NB4 (cell line): ENCODE measurements around the gene CBX5.

ENCODE experiments used
- CTCF ChIP-seq: IDR thresholded peaks from one replicate; pipeline ENCODE4 v1.5.1; 2012; ENCODE audit warnings: low read depth, low read length
- MAX ChIP-seq: IDR thresholded peaks from 2 replicates; pipeline ENCODE4 v1.6.1; 2011; ENCODE audit warnings: low read depth, low read length
- POLR2A ChIP-seq: IDR thresholded peaks from 2 replicates; pipeline ENCODE4 v1.6.1; 2011; ENCODE audit warnings: mild to moderate bottlenecking; ENCODE audit not compliant: insufficient read length; ENCODE audit errors: extremely low read depth

- no peak for TF ChIP-seq CTCF
- TF ChIP-seq POLR2A: no peak
- no peak for TF ChIP-seq MAX
Observed at GRCh38 chr12:54259194-54260011, 20.5 kb downstream of the CBX5 start.
